Osteoblast (primary cell): Measurements from ENCODE around the gene LGSN. TPM values are rescaled to one million over a fixed set of nuclear protein-coding genes. Genes with fewer than 3 reads are reported as not detected.
"Not testable (repeated sequence)": the region's sequence is repeated elsewhere in the genome, so short reads cannot be mapped to it uniquely, and the experiment has no call there.

Source experiments
- DNase-seq: peaks from one replicate; pipeline ENCODE4 v3.0.0; 2011; ENCODE audit warnings: low spot score, mixed read lengths; ENCODE audit not compliant: insufficient read length; ENCODE audit errors: missing footprints
- H2AFZ ChIP-seq: 2 replicates; pipeline ENCODE4 v1.6.0; 2011; ENCODE audit warnings: mild to moderate bottlenecking, low read length
- H3K27ac ChIP-seq: 2 replicates; pipeline ENCODE4 v1.5.1; 2011; ENCODE audit warnings: mild to moderate bottlenecking, low read depth, low read length, moderate library complexity
- H3K27me3 ChIP-seq: 2 replicates; pipeline ENCODE4 v1.6.0; 2012; ENCODE audit warnings: mild to moderate bottlenecking, control low read depth, inconsistent platforms, low read length, moderate library complexity; ENCODE audit not compliant: insufficient read depth
- H3K36me3 ChIP-seq: 2 replicates; pipeline ENCODE4 v1.5.1; 2011; ENCODE audit warnings: mild to moderate bottlenecking, low read length, control low read depth, moderate library complexity; ENCODE audit not compliant: insufficient read depth
- H3K4me1 ChIP-seq: 2 replicates; pipeline ENCODE4 v1.5.1; 2011; ENCODE audit warnings: mild to moderate bottlenecking, low read length, control low read depth, moderate library complexity; ENCODE audit not compliant: insufficient read depth
- H3K4me2 ChIP-seq: 2 replicates; pipeline ENCODE4 v1.6.0; 2011; ENCODE audit warnings: mild to moderate bottlenecking, low read length; ENCODE audit not compliant: insufficient read depth
- H3K4me3 ChIP-seq: fragments of 200-600 bp; sonication (generic); 3 replicates; pipeline ENCODE4 v1.5.1; 2012; ENCODE audit warnings: mild to moderate bottlenecking, low read length, inconsistent platforms; ENCODE audit not compliant: insufficient read depth
- H3K79me2 ChIP-seq: 2 replicates; pipeline ENCODE4 v1.6.0; 2012; ENCODE audit warnings: mild to moderate bottlenecking, low read length, control low read depth, inconsistent platforms; ENCODE audit not compliant: insufficient read depth
- H3K9me3 ChIP-seq: 2 replicates; pipeline ENCODE4 v1.5.1; 2011; ENCODE audit warnings: low read depth, low read length, control low read depth
- H4K20me1 ChIP-seq: 2 replicates; pipeline ENCODE4 v1.6.0; 2012; ENCODE audit warnings: mild to moderate bottlenecking, low read length, control low read depth; ENCODE audit not compliant: insufficient read depth
- CTCF ChIP-seq: IDR thresholded peaks from 2 replicates; pipeline ENCODE4 v1.5.1; 2011; ENCODE audit warnings: mild to moderate bottlenecking, low read depth, low read length, moderate library complexity; ENCODE audit errors: extremely low read depth
- total RNA-seq: library from RNA; depleted of rRNA; stranded (reverse); fragments of >200 nt; gene quantifications from 2 replicates; pipeline ENCODE4 v1.2.3, GENCODE V29; 2012

LGSN gene
- total RNA-seq, result not detected in 2 replicates

- Histone ChIP-seq H3K9me3 (no peaks in the 10 kb centered on the region), H3K27ac (no peak within 1 kb of the TSS), H3K4me3 (no peak within 1 kb of the TSS), H4K20me1 (no peaks in the 10 kb centered on the region), H2AFZ (no peak within 1 kb of the TSS), H3K27me3 (no peaks in the 10 kb centered on the region), H3K36me3 (no peaks in the 10 kb centered on the region), H3K4me2 (no peak within 1 kb of the TSS), H3K4me1 (no peaks in the 10 kb centered on the region), H3K79me2 (no peaks in the 10 kb centered on the region)
- DNase-seq, result no peak
- TF ChIP-seq CTCF, result no peak
These were observed at the start of gene LGSN for GRCh38 chr6:63319939-63320338. LGSN (minus strand) TSS chr6:63319983; CDS start chr6:63319943, 40 bp downstream.

GRCh38 chr6:63368347-63368746 is 48.6 kb upstream of the LGSN start:
- no peaks in the 10 kb centered on the region for H3K27me3 ChIP-seq
- DNase-seq, result no peak
- H3K4me3 ChIP-seq, result no peak overlapping the region
- H4K20me1 ChIP-seq, result no peaks in the 10 kb centered on the region
- H3K4me2 ChIP-seq, result no peak overlapping the region
- H2AFZ ChIP-seq, result no peak overlapping the region
- H3K4me1 ChIP-seq, result no peaks in the 10 kb centered on the region
- H3K9me3 ChIP-seq, result no peaks in the 10 kb centered on the region
- TF ChIP-seq CTCF, result no peak
- H3K36me3 ChIP-seq, result no peaks in the 10 kb centered on the region
- no peaks in the 10 kb centered on the region for H3K79me2 ChIP-seq
- H3K27ac ChIP-seq, result no peak overlapping the region

- H3K36me3 ChIP-seq, H3K9me3 ChIP-seq, H4K20me1 ChIP-seq, H3K4me1 ChIP-seq, DNase-seq, H3K4me2 ChIP-seq, H3K79me2 ChIP-seq, H3K27me3 ChIP-seq, H3K4me3 ChIP-seq, H3K27ac ChIP-seq, H2AFZ ChIP-seq: not testable (repeated sequence)
These were observed 42.8 kb upstream of the LGSN start for GRCh38 chr6:63362500-63363120.

GRCh38 chr6:63357384-63357783 is 37.6 kb upstream of the LGSN start:
- H2AFZ ChIP-seq, H3K4me1 ChIP-seq, DNase-seq: not testable (repeated sequence)

GRCh38 chr6:63355632-63356031 is 35.8 kb upstream of the LGSN start:
- Histone ChIP-seq H3K27ac (no peak overlapping the region), H4K20me1 (no peaks in the 10 kb centered on the region), H3K9me3 (no peaks in the 10 kb centered on the region), H3K4me3 (no peak overlapping the region), H3K4me2 (no peak overlapping the region), H3K27me3 (no peaks in the 10 kb centered on the region), H3K4me1 (peaks cover 6% of the 10 kb centered on the region), H3K36me3 (no peaks in the 10 kb centered on the region), H3K79me2 (no peaks in the 10 kb centered on the region), H2AFZ (no peak overlapping the region)
- DNase-seq, result no peak
- no peak for TF ChIP-seq CTCF

More at GRCh38 chr6:63357384-63357783, 37.6 kb upstream of the LGSN start:
- not testable (repeated sequence) for H3K4me2 ChIP-seq, H4K20me1 ChIP-seq, H3K4me3 ChIP-seq, H3K79me2 ChIP-seq, H3K9me3 ChIP-seq, H3K27me3 ChIP-seq, H3K27ac ChIP-seq, H3K36me3 ChIP-seq
